Ascending aorta (tissue), 2 donors: Measurements from ENCODE around the gene EDRF1. TPM values are rescaled to one million over a fixed set of nuclear protein-coding genes. Genes with fewer than 3 reads are reported as not detected.
A peak's percentile ranks its signal among the peaks of the same experiment; 100 is the strongest.

ENCODE experiments used
- DNase-seq, 2 donors: peaks; one replicate each; pipeline ENCODE4 v3.0.0-alpha.2; 2019; ENCODE audit warnings: low spot score in 2 of 2
- H3K27ac ChIP-seq, 2 donors: fragments of 200-600 bp; sonication (generic); one replicate each; pipeline ENCODE4 v1.5.1; 2016 to 2017; ENCODE audit warnings: mild to moderate bottlenecking in 1 of 2
- H3K27me3 ChIP-seq: fragments of 200-600 bp; sonication (generic); one replicate; pipeline ENCODE4 v1.5.1; 2017
- H3K36me3 ChIP-seq, 2 donors: fragments of 200-600 bp; sonication (generic); one replicate each; pipeline ENCODE4 v1.5.1; 2016
- H3K4me1 ChIP-seq, 2 donors: fragments of 200-600 bp; sonication (generic); one replicate each; pipeline ENCODE4 v1.5.1; 2016 to 2017; ENCODE audit warnings: mild to moderate bottlenecking in 1 of 2
- H3K4me3 ChIP-seq, 2 donors: fragments of 200-600 bp; sonication (generic); one replicate each; pipeline ENCODE4 v1.5.1; 2016 to 2017; ENCODE audit warnings: mild to moderate bottlenecking in 1 of 2
- H3K9me3 ChIP-seq, 2 donors: fragments of 200-600 bp; sonication (generic); one replicate each; pipeline ENCODE4 v1.5.1; 2016
- intact Hi-C: fragments of 100-400 bp; cut with DNase I; formaldehyde crosslinking; loops from one replicate; pipeline ENCODE4 v1.15.1; 2023
- total RNA-seq: library from RNA; depleted of rRNA; stranded (reverse); fragments of >200 nt; gene quantifications from one replicate; pipeline ENCODE4 v1.1.0, GENCODE V29; 2016
- TF ChIP-seq, protein P1 (sequence below), 3 experiments: fragments of 200-600 bp in 2 of 3; fragments of 450-650 bp in 1 of 3; sonication (generic) in 2 of 3; IDR thresholded peaks; one replicate each; pipeline ENCODE4 v1.5.1; 2016 to 2019; ENCODE audit warnings: antibody characterized with exemption in 3 of 3, mild to moderate bottlenecking in 1 of 3, moderate library complexity in 1 of 3

EDRF1 gene
- total RNA-seq, 1 donor from 2014 or later: 0.53 TPM

- Histone ChIP-seq H3K4me3 (no peak overlapping the region), H3K4me1 (no peaks in the 10 kb centered on the region), H3K9me3 (no peaks in the 10 kb centered on the region), H3K27ac (no peak overlapping the region), H3K36me3 (no peaks in the 10 kb centered on the region), H3K27me3 (no peaks in the 10 kb centered on the region)
- TF ChIP-seq, protein P1, sequence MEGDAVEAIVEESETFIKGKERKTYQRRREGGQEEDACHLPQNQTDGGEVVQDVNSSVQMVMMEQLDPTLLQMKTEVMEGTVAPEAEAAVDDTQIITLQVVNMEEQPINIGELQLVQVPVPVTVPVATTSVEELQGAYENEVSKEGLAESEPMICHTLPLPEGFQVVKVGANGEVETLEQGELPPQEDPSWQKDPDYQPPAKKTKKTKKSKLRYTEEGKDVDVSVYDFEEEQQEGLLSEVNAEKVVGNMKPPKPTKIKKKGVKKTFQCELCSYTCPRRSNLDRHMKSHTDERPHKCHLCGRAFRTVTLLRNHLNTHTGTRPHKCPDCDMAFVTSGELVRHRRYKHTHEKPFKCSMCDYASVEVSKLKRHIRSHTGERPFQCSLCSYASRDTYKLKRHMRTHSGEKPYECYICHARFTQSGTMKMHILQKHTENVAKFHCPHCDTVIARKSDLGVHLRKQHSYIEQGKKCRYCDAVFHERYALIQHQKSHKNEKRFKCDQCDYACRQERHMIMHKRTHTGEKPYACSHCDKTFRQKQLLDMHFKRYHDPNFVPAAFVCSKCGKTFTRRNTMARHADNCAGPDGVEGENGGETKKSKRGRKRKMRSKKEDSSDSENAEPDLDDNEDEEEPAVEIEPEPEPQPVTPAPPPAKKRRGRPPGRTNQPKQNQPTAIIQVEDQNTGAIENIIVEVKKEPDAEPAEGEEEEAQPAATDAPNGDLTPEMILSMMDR (IDR thresholded peaks at IDR 0.05): no peak
- no peak for DNase-seq
- intact Hi-C loops: no loop called here
These were observed 62.5 kb downstream of the EDRF1 start for GRCh38 chr10:125782054-125782453.

DNA sequence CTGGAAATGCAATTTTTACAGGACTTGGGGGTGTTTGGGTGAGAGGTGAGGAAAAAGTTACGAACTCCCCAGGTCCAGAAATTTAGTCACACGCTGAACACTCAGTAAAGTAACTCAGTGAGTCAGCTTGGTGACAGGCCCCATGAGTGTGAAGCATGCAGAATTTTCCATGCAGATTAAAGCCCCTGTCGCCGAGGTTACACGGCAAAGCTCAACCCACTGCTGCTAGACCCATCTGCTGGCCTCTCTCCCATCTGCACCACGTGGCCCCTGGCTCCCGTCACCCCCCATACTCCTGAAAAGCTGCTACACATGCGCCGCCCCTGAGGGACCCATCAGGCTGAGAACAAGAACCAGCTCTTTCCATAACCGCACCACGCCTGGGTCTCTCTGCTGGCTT lies 63.1 kb downstream of the EDRF1 start:
- DNase-seq: no peak
- Histone ChIP-seq H3K4me3 (no peak overlapping the region), H3K4me1 (no peaks in the 10 kb centered on the region), H3K36me3 (no peaks in the 10 kb centered on the region), H3K27ac (no peak overlapping the region), H3K27me3 (no peaks in the 10 kb centered on the region), H3K9me3 (no peaks in the 10 kb centered on the region)
- intact Hi-C loops: no loop called here
- TF ChIP-seq, protein P1 (IDR thresholded peaks at IDR 0.05): no peak

DNA sequence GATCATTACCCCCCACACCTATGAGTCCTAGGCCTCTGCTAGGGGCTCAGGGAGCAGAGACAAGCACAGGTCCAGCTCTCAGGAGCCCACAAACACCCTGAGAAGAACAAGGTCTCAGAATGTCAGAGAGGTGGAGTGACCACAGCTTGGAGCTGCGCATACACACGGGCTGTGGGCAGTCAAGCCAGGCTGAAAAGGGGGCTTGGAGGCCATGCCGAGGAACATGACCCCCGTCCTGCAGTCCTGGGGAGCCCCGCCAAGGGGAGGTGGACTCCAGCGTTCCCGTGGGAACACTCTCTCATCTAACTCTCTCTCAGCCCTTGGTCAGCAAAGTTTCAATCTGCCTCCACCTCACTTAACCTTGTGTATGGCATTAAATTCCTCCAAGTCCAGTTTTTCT lies 63.9 kb downstream of the EDRF1 start:
- intact Hi-C loops: no loop called here

DNA sequence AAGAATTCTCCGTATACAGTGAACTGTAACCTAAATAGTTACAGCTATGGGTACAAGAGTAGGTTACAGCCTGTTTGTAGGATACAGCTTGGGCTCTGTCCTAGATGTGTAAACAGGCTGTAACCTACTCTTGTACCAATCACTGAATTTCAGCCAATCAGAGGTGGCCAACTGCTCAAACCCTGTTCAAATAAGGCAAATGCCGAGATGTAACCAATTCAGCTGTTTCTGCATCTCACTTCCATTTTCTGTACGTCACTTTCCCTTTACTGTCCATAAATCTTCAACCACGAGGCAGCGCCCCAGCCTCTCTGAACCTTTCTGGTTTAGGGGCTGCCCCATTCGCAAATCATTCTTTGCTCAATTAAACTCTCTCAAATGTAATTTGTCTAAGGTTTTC lies 64.4 kb downstream of the EDRF1 start:
- DNase-seq: no peak

More for the DNA sequence above, 63.9 kb downstream of the EDRF1 start:
- no peak overlapping the region for H3K27ac ChIP-seq
- no peaks in the 10 kb centered on the region for H3K27me3 ChIP-seq
- no peaks in the 10 kb centered on the region for H3K4me1 ChIP-seq
- no peak for DNase-seq
- TF ChIP-seq, protein P1 (IDR thresholded peaks at IDR 0.05): no peak
- H3K4me3 ChIP-seq: no peak overlapping the region
- peaks cover 2 to 4% of the 10 kb centered on the region in 2 donors for H3K36me3 ChIP-seq
- no peaks in the 10 kb centered on the region for H3K9me3 ChIP-seq

DNA sequence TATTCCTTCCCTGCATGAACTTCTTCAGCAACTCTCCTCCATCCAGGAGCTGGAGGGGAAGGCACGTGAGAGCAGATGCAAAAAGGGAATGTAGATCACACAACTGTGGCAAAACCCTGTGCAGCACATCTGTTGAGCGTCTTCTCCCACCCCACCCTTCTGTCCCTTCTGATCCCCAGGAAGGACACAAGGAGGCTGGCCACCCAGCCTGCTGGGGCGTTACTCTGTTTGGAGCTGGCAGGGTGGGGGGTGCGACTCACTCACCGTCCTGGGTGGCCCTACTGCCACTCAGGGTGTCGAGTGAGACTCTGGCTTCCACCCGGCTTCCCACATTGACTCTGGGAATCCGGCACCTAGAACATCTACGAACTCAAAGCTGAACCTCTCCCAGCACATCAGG lies 66.3 kb downstream of the EDRF1 start:
- no peaks in the 10 kb centered on the region for H3K9me3 ChIP-seq
- intact Hi-C loops: no loop called here

More for the DNA sequence above, 64.4 kb downstream of the EDRF1 start:
- Histone ChIP-seq H3K27ac (no peak overlapping the region), H3K4me1 (no peaks in the 10 kb centered on the region), H3K4me3 (no peak overlapping the region), H3K9me3 (no peaks in the 10 kb centered on the region), H3K27me3 (no peaks in the 10 kb centered on the region), H3K36me3 (peaks cover 7 to 8% of the 10 kb centered on the region in 2 donors)
- TF ChIP-seq, protein P1 (IDR thresholded peaks at IDR 0.05): no peak
- intact Hi-C loops: no loop called here

More for the DNA sequence above, 66.3 kb downstream of the EDRF1 start:
- peak in 1 of 2 donors; percentile 22 for DNase-seq
- no peaks in the 10 kb centered on the region for H3K4me1 ChIP-seq
- no peak overlapping the region for H3K4me3 ChIP-seq
- H3K27me3 ChIP-seq: no peaks in the 10 kb centered on the region
- H3K36me3 ChIP-seq: peaks cover 12 to 19% of the 10 kb centered on the region in 2 donors
- TF ChIP-seq, protein P1 (IDR thresholded peaks at IDR 0.05): no peak
- H3K27ac ChIP-seq: no peak overlapping the region
